Activated CD8-positive, alpha-beta T cell treated with anti-CD3 and anti-CD28 coated beads, Interleukin-2, amount 10 ng/mL, durations not matched to agents 7 days and 5 days (primary cell): ENCODE measurements around the gene FBN3. TPM values are rescaled to one million over a fixed set of nuclear protein-coding genes. Genes with fewer than 3 reads are reported as not detected.

Source experiments
- ATAC-seq: fragments of 150-1000 bp; cut with Tn5 transposase; one replicate; pipeline ENCODE4 v1.10.0; 2021; ENCODE audit warnings: moderate library complexity
- CTCF ChIA-PET: fragments of 350-600 bp; sonication (Branson Sonifier 250); formaldehyde crosslinking; loops from one replicate; lab custom pipeline; 2021; ENCODE audit warnings: antibody characterized with exemption; lab: Charles Lee
- POLR2A ChIA-PET: fragments of 350-600 bp; sonication (Branson Sonifier 250); formaldehyde crosslinking; loops from one replicate; lab custom pipeline; 2021; ENCODE audit warnings: antibody characterized with exemption; lab: Charles Lee
- DNase-seq: peaks from one replicate; pipeline ENCODE4 v3.0.0-alpha.2; 2020
- H3K27ac Mint-ChIP-seq: one replicate; pipeline ENCODE4 v1.8.0; 2021; ENCODE audit warnings: mild to moderate bottlenecking, mixed read lengths
- H3K27me3 Mint-ChIP-seq: one replicate; pipeline ENCODE4 v1.8.0; 2021; ENCODE audit warnings: low read depth, mixed read lengths
- H3K36me3 Mint-ChIP-seq: one replicate; pipeline ENCODE4 v1.8.0; 2021; ENCODE audit warnings: low read depth, mixed read lengths
- H3K4me1 Mint-ChIP-seq: one replicate; pipeline ENCODE4 v1.8.0; 2021; ENCODE audit warnings: low read depth, mixed read lengths
- H3K4me3 Mint-ChIP-seq: one replicate; pipeline ENCODE4 v1.8.0; 2021; ENCODE audit warnings: mild to moderate bottlenecking, mixed read lengths
- H3K9me3 Mint-ChIP-seq: one replicate; pipeline ENCODE4 v1.8.0; 2022; ENCODE audit warnings: mixed read lengths; ENCODE audit not compliant: insufficient read depth
- total RNA-seq, 2 experiments: library from RNA; stranded (reverse); gene quantifications; one replicate each; pipeline ENCODE4 v1.2.3, GENCODE V29; 2021

FBN3 gene
- total RNA-seq, 2 experiments from 2014 or later: 0.03 TPM; not detected in 1

GRCh38 chr19:8147582-8147978, 1.8 kb downstream of the FBN3 start:
- Mint-ChIP-seq H3K27me3 (peaks cover 51% of the 10 kb centered on the region), H3K9me3 (no peaks in the 10 kb centered on the region), H3K36me3 (no peaks in the 10 kb centered on the region), H3K4me3 (no peak overlapping the region), H3K4me1 (peaks cover 5% of the 10 kb centered on the region), H3K27ac (no peak overlapping the region)
- DNase-seq (no peak), ATAC-seq (no peak)
- ChIA-PET CTCF (no interaction called here), POLR2A (no interaction called here)

- DNase-seq: no peak
Measured at GRCh38 chr19:8146877-8147581, 2.4 kb downstream of the FBN3 start.

GRCh38 chr19:8144273-8144995, 5.0 kb downstream of the FBN3 start:
- no peak overlapping the region for H3K4me3 Mint-ChIP-seq
- no peak overlapping the region for H3K27ac Mint-ChIP-seq
- no peaks in the 10 kb centered on the region for H3K9me3 Mint-ChIP-seq
- no peak for ATAC-seq
- H3K27me3 Mint-ChIP-seq: peaks cover 30% of the 10 kb centered on the region
- peaks cover 5% of the 10 kb centered on the region for H3K4me1 Mint-ChIP-seq
- H3K36me3 Mint-ChIP-seq: no peaks in the 10 kb centered on the region
- ChIA-PET POLR2A (no interaction called here), CTCF (no interaction called here)
- no peak for DNase-seq

More at GRCh38 chr19:8146877-8147581, 2.4 kb downstream of the FBN3 start:
- Mint-ChIP-seq H3K27me3 (peaks cover 51% of the 10 kb centered on the region), H3K4me1 (peaks cover 5% of the 10 kb centered on the region), H3K36me3 (no peaks in the 10 kb centered on the region), H3K9me3 (no peaks in the 10 kb centered on the region), H3K4me3 (no peak overlapping the region), H3K27ac (no peak overlapping the region)
- POLR2A ChIA-PET: no interaction called here
- no peak for ATAC-seq
- CTCF ChIA-PET: no interaction called here

DNA sequence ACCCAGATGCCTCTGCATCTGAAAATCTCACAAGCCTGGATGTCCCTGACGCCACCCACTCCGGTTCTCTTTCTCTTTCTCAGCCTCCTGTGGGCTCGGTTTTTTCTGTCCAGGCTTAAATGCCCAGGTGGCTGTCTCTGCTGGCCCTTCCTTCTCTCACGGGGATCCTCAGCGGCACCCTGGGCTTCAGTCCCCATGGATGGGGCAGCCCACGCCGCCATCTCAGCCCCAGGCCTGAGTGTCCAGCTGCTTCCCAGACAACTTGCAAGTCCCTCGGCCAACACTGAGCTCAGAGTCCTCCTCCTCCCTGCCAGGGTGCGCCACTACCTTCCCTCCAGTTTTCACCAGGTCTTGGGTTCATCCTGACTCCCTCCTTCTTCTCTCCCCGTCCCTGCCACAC, 6.4 kb downstream of the FBN3 start:
- Mint-ChIP-seq H3K4me3 (no peak overlapping the region), H3K27me3 (peaks cover 22% of the 10 kb centered on the region), H3K36me3 (no peaks in the 10 kb centered on the region), H3K27ac (no peak overlapping the region), H3K9me3 (no peaks in the 10 kb centered on the region), H3K4me1 (no peaks in the 10 kb centered on the region)
- POLR2A ChIA-PET: no interaction called here
- DNase-seq (no peak), ATAC-seq (no peak)
- CTCF ChIA-PET: no interaction called here

- ATAC-seq (no peak), DNase-seq (no peak)
- POLR2A ChIA-PET: interaction anchor here (0.5 kb wide), 1 partner anchor 435 kb away, joined by 3 read pairs; the partner anchor contains the start of gene MYO1F
- Mint-ChIP-seq H3K9me3 (no peaks in the 10 kb centered on the region), H3K4me3 (no peak overlapping the region), H3K27ac (no peak overlapping the region), H3K4me1 (no peaks in the 10 kb centered on the region), H3K36me3 (no peaks in the 10 kb centered on the region), H3K27me3 (peaks cover 16% of the 10 kb centered on the region)
- CTCF ChIA-PET: interaction anchor here (0.7 kb wide), 1 partner anchor 111 kb away, joined by 3 read pairs; no protein-coding TSS in a partner anchor
Measured at GRCh38 chr19:8142513-8142900, 6.9 kb downstream of the FBN3 start.

DNA sequence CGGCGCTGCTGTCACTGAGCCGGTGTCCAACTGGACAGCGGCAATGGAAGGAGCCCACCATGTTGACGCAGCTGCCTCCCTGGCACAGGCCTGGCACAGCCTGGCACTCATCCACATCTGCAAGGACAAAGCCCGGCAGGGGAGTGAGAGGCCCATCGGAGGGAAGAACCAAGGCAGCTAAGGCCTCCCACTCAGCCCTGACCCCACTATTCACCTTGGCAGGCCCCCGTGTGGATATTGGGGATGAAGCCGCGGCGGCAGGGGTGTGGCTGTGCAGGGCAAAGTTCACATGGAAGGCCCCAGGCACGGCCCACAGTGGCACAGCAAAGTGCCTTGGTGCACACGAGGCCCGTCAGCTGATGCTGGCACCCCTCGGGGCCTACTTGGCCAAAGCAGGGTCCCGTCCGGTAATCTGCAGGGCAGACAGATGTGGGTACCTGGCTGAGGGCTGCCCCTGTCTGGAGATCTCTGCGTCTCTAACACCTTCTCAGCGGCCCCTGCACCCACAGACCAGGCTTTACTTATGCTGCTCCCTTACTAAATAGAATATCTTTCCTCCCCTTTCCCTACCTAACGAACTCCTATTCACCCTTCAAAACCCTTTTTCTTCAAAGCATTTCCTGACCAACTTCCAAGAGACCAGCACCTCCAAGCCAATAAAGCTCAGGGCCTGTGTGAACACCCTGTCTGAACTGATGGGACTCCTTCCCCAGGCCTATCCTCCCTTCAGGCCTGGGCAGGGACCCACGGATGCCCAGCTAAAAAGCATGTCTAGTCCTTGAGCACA, 7.5 kb downstream of the FBN3 start:
- Mint-ChIP-seq H3K27ac (no peak overlapping the region), H3K4me3 (no peak overlapping the region)
- POLR2A ChIA-PET: interaction anchor here (0.5 kb wide), 1 partner anchor 435 kb away, joined by 3 read pairs; the partner anchor contains the start of gene MYO1F

GRCh38 chr19:8138201-8138600, 11.2 kb downstream of the FBN3 start:
- DNase-seq: no peak
- H3K36me3 Mint-ChIP-seq: no peaks in the 10 kb centered on the region
- H3K27me3 Mint-ChIP-seq: peaks cover 3% of the 10 kb centered on the region
- no peak overlapping the region for H3K4me3 Mint-ChIP-seq
- CTCF ChIA-PET: no interaction called here
- POLR2A ChIA-PET: no interaction called here
- H3K9me3 Mint-ChIP-seq: no peaks in the 10 kb centered on the region
- no peaks in the 10 kb centered on the region for H3K4me1 Mint-ChIP-seq
- no peak for ATAC-seq
- H3K27ac Mint-ChIP-seq: no peak overlapping the region

More for the DNA sequence above, 7.5 kb downstream of the FBN3 start:
- Mint-ChIP-seq H3K9me3 (no peaks in the 10 kb centered on the region), H3K36me3 (no peaks in the 10 kb centered on the region), H3K27me3 (peaks cover 14% of the 10 kb centered on the region), H3K4me1 (no peaks in the 10 kb centered on the region)
- DNase-seq (no peak), ATAC-seq (no peak)
- CTCF ChIA-PET: interaction anchor here (0.7 to 1.5 kb wide), 2 partner anchors 112 to 140 kb away, joined by 3 read pairs; no protein-coding TSS in a partner anchor

- no peak for DNase-seq
- Mint-ChIP-seq H3K27me3 (no peaks in the 10 kb centered on the region), H3K4me3 (no peak overlapping the region), H3K9me3 (no peaks in the 10 kb centered on the region), H3K4me1 (no peaks in the 10 kb centered on the region), H3K27ac (no peak overlapping the region), H3K36me3 (no peaks in the 10 kb centered on the region)
- ChIA-PET POLR2A (interaction anchor here (0.6 kb wide), 1 partner anchor 113 kb away, joined by 3 read pairs; no protein-coding TSS in a partner anchor), CTCF (no interaction called here)
- ATAC-seq: no peak
Measured at GRCh38 chr19:8137425-8137824, 12.0 kb downstream of the FBN3 start.

- POLR2A ChIA-PET: no interaction called here
- DNase-seq (no peak), ATAC-seq (no peak)
- Mint-ChIP-seq H3K4me1 (no peaks in the 10 kb centered on the region), H3K27me3 (no peaks in the 10 kb centered on the region), H3K9me3 (no peaks in the 10 kb centered on the region), H3K4me3 (no peak overlapping the region), H3K27ac (no peak overlapping the region), H3K36me3 (no peaks in the 10 kb centered on the region)
- CTCF ChIA-PET: no interaction called here
Measured at GRCh38 chr19:8135946-8136618, 13.3 kb downstream of the FBN3 start.

- no peaks in the 10 kb centered on the region for H3K27me3 Mint-ChIP-seq
- DNase-seq: no peak
- H3K36me3 Mint-ChIP-seq: no peaks in the 10 kb centered on the region
- H3K4me3 Mint-ChIP-seq: no peak overlapping the region
- no peak for ATAC-seq
- no peak overlapping the region for H3K27ac Mint-ChIP-seq
- ChIA-PET CTCF (no interaction called here), POLR2A (no interaction called here)
- H3K4me1 Mint-ChIP-seq: no peaks in the 10 kb centered on the region
- no peaks in the 10 kb centered on the region for H3K9me3 Mint-ChIP-seq
Measured at GRCh38 chr19:8132858-8133458, 16.4 kb downstream of the FBN3 start.

GRCh38 chr19:8131517-8131916, 17.9 kb downstream of the FBN3 start:
- DNase-seq: no peak
- no peaks in the 10 kb centered on the region for H3K36me3 Mint-ChIP-seq
- no peak overlapping the region for H3K4me3 Mint-ChIP-seq
- no peak for ATAC-seq
- no peaks in the 10 kb centered on the region for H3K27me3 Mint-ChIP-seq
- no peak overlapping the region for H3K27ac Mint-ChIP-seq
- no peaks in the 10 kb centered on the region for H3K4me1 Mint-ChIP-seq
- CTCF ChIA-PET: interaction anchor here (0.6 kb wide), 1 partner anchor 126 kb away, joined by 3 read pairs; no protein-coding TSS in a partner anchor
- POLR2A ChIA-PET: no interaction called here
- no peaks in the 10 kb centered on the region for H3K9me3 Mint-ChIP-seq
